HG03159 (cell line): ENCODE measurements around the gene CD63.

Experiments
- ATAC-seq: cut with Tn5 transposase; IDR thresholded peaks from one replicate; pipeline ENCODE4 v1.9.1; 2021; ENCODE audit warnings: mild to moderate bottlenecking, moderate library complexity; ENCODE audit not compliant: unreplicated experiment

The CD63 gene

DNA sequence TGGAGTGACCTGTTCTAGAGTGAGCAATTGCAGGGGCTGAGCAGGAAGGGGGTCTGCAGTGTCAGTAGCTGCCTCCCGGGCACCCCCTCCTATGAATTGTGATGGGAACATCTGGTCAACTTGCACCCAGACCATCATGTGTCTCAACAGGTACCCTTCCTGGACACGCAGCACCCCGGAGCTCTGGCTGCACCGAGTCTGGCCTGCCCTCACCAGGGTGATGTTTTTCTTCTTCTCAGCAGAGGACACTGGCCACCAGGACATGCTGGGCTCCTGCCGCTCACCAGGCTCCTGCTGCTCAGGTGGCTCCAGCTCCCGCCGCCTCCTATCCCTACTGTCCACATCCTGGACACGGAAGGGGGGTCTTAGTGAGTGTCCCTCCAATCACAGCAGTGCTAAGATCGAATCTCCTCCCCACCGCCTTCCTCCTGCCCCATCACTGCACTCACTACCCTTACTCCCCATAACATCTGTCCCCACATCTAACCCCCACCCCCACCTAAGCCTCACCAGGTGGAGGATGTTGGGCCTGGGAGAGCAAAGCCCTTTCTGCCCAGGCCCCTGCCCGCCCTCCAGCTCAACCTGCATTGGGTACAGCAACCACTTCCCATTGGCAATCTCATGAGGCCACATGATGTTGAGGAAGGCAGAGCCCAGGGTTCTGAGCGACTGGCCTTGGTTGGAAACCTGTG lies 36.0 kb downstream of the CD63 start:
- ATAC-seq: no peak

- no peak for ATAC-seq
Observed at GRCh38 chr12:55688716-55689655, 39.8 kb downstream of the CD63 start.

GRCh38 chr12:55687746-55688145 lies 41.1 kb downstream of the CD63 start:
- ATAC-seq: no peak

DNA sequence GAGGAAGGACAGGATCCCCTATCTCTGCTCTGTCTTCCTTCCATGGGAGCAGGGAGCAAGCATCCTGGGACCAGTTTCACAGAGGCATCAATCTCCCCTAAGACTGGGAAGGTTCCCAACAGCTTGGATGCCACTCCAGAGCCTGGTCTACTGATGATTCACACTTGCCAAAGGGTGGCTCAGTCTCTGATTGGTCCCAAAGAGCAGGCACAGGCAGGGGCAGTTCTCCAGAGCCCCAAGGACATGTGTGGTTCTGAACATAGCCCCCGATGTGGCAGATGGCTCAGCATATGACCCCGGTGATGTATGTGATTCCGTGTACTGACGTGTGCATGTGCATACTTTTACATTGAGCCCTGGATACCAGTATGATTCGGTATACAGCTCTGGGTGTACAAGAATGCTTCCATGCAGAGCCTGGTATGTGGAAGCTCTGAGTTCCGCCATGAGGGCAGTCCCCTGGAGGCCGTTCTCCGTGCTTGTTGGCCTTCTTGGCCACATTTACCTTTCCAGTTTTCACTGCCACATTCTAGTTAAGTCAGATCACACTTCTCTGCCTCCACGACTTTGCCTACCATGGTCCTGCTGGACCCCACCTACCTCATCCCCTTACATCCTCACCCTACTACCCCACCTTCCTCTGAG lies 42.3 kb downstream of the CD63 start:
- no peak for ATAC-seq

GRCh38 chr12:55685671-55686070 lies 43.1 kb downstream of the CD63 start:
- ATAC-seq: no peak

- no peak for ATAC-seq
Observed at GRCh38 chr12:55684761-55685370, 43.9 kb downstream of the CD63 start.

DNA sequence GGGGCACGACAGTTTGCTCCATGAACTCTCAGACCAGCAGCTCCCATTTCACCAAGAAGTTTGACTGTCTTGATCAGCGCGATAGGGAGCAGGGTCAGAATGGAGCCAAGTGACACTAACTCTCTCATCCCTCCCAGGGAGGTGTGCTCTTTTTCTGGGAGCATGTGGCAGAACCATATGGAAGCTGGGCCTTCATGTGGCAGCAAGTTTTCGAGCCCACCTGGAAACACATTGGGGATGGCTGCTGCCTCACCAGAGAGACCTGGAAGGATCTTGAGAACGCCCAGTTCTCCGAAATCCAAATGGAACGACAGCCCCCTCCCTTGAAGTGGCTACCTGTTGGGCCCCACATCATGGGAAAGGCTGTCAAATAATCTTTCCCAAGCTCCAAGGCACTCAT lies 45.1 kb downstream of the CD63 start:
- ATAC-seq: no peak

DNA sequence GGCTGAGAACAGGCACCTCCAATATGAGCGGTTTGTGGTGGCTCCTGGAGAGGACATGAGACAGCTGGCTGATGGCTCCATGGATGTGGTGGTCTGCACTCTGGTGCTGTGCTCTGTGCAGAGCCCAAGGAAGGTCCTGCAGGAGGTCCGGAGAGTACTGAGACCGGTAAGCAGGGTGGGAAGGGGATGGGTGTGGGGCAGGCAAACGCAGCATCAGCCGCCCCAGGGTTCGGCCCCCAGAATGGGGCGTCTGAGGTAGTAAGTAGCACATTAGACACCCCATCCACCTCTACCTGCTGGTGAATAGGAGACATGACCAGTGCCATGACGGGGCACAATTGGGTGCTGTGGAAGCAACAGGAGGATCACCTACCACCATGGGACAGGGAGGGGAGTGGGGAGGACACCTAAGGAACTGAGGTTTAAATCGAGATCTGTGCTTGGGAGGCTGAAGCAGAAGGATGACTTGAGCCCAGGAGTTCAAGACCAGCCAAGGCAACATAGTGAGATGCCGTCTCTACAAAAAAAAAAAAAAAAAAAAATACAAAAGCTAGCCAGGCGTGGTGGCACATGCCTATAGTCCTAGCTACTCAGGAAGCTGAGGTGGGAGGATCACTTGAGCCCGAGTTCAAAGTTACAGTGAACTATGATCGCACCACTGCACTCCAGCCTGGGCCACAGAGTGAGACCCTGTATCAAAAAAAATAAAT lies 46.6 kb downstream of the CD63 start:
- no peak for ATAC-seq

DNA sequence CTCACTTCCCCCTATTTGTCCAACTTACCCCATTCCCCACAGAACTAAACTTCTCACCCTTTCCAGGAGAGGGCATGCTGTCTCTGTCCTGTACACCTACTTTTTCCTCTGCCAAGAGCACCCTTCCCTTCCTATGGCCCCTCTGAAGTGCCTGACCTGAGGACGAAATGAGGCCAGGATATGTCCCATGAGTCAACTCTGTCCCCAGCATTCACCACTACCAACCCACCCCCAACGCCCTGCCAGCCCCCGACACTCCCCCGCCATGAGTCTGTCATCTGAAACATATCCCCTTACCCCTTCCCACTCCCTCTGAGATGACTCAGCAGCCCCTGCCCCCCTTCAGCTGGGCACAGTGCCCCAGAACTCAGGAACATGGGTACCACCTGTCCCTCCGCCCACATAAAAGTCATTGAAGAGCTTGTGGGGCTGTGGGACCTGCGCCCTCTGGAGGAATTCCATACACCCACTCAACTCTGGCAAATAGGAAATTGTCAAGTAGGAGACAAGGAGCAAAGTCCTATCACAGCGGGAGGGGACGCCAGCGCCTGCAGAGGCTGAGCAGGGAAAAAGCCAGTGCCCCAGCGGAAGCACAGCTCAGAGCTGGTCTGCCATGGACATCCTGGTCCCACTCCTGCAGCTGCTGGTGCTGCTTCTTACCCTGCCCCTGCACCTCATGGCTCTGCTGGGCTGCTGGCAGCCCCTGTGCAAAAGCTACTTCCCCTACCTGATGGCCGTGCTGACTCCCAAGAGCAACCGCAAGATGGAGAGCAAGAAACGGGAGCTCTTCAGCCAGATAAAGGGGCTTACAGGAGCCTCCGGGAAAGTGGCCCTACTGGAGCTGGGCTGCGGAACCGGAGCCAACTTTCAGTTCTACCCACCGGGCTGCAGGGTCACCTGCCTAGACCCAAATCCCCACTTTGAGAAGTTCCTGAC lies 47.4 kb downstream of the CD63 start:
- ATAC-seq: no peak

GRCh38 chr12:55679691-55680090 lies 49.1 kb downstream of the CD63 start:
- no peak for ATAC-seq

GRCh38 chr12:55676707-55677106 lies 52.1 kb downstream of the CD63 start:
- no peak for ATAC-seq

- ATAC-seq: no peak
Observed at GRCh38 chr12:55675666-55676065, 53.1 kb downstream of the CD63 start.
